Measurements from ENCODE around the gene BLVRA.
A peak's percentile ranks its signal among the peaks of the same experiment; 100 is the strongest.

Gene BLVRA

DNA sequence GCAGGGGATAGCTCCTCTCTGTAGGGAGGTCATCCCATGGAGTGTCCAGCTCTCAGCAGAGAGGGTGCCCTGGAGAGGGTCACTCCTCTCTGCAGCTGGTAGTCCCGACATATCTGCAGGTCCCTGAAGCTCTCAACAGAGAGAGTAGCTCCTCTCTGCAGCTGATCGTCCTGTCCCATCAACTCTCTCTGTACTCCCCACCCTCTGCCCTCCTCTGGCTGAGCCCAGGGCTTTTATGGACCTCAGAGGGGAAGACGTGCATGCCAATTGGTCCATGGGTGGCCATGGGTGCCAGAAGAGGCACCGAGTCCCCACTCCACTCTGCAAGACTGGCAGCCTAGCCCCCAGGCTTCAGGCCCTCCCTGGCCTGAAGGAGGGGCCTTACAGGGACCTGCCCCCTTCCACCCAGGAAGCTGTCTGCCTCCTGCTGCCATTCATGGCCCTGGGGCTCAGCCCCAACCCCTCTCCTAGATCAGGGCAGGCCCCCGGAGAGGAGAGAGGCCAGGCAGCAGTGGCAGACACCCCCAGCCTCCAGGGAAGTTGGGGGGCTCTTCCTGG is 9.0 kb upstream of the BLVRA start:
- no peak for DNase-seq (ENCODE audit: low read depth)

DNA sequence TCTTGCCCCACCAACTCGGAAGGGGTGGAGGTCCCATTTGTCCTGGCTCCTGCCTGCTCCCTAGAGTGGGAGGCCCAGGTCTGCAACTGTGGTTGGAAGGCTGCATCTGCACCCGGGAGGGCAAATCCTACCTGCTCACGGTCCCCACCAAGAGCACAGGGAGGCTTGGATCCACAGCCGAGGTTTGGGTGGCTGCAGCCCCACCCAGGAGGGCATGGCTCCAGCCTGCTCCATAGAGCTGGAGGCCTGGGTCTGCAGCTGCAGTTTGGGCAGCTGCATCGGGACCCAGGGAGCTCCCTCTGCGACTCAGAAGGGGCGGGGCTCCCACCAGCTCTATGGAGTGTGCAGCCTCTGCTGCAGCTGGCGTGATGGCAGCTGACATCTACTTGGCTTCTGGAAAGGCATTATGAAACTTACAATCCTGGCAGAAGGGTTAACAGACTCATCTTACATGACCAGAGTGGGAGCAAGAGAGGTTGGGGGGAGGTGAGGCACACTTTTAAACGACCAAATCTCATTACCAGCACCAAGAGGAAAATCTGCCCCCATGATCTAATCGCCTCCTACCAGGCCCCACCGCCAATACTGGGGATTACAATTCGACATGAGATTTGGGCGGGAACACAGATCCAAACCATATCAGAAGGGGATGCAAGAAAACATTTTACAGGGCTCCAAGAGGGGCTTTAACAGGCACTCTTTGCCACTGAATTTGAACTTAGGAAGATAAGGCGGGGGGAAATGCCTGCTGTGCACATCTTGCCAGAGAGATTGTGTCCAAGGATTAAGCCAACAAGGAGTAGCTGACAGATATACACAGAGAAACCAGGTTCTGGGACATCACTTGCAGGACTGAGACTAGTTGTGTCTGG is 8.2 kb upstream of the BLVRA start:
- peak; percentile 31 for DNase-seq (ENCODE audit: low read depth)

DNA sequence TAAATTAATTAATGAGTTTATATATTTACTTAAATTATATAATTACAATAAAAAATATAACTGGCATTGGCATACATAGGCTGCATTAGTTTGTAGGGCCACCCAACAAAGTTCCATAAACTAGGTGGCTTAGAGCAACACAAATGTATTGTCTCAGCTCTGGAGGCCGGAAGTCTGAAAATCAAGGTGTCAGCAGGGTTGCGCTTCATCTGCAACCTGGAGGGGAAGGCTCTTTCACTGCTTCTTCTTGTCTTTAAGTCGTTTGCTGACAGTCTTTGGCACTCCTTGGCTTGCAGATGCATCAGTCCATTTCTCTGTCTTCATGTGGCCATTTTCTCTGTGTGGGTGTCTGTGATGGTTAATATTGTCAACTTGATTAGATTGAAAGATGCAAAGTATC is 6.1 kb upstream of the BLVRA start:
- DNase-seq (ENCODE audit: low read depth) = no peak

DNA sequence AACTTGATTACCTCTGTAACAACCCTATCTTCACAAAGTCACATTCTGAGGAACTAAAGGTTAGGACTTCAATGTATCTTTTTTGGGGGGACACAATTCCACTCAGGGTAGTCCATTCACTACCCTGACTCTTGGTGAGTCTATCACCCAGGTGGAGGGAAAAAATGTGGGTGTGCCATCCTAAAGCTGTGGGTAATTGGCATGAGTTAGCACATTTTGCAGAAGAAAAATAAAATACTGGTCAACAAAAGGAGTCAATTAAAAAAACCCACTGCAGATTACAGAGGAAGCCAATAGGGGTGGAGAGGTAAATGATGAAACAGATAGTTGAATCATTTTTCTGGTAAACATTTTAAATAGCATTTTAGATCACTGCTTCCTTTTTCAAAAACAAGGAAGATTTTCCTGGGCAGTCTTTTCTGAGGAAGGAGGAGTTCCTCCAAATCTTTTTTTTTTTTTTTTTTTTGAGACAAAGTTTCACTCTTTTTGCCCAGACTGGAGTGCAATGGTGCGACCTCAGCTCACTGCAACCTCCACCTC is 5.1 kb upstream of the BLVRA start:
- DNase-seq (ENCODE audit: low read depth) = no peak

DNA sequence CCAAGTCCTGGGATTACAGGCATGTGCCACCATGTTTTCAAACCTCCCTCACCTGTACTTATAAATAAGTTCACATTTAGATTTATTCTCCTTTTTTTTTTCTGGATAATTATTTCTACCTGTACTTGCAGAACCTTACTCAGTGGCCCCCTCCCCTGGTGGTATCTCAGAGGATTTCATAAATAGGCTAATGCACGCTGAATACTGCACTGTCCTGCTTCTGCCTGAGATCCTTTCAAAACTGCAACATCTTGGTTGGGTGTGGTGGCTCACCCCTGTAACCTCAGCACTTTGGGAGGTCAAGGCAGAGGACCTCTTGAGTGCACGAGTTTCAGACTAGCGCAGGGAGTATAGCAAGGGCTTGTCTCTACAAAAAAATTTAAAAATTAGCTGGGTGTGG is 4.6 kb upstream of the BLVRA start:
- DNase-seq (ENCODE audit: low read depth) = no peak

DNA sequence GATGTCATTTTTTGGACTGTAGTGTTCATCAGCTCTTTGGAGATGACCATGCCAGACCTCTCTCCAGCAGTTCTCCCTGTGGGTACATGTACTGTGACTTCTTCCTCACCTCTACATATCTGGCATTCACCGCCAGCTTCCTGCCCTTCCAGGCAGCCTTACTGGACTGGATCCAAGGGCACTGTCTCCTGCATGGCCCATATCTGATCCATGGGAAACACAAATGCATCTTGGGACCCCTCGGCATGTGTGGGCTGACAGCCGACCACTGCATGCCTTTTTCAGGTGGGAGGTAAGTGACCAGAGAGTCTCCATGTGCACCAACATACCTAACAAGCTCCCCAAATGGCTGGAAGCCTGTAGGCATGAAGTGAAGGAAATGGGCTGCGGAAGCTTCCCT is 3.9 kb upstream of the BLVRA start:
- no peak for DNase-seq (ENCODE audit: low read depth)

DNA sequence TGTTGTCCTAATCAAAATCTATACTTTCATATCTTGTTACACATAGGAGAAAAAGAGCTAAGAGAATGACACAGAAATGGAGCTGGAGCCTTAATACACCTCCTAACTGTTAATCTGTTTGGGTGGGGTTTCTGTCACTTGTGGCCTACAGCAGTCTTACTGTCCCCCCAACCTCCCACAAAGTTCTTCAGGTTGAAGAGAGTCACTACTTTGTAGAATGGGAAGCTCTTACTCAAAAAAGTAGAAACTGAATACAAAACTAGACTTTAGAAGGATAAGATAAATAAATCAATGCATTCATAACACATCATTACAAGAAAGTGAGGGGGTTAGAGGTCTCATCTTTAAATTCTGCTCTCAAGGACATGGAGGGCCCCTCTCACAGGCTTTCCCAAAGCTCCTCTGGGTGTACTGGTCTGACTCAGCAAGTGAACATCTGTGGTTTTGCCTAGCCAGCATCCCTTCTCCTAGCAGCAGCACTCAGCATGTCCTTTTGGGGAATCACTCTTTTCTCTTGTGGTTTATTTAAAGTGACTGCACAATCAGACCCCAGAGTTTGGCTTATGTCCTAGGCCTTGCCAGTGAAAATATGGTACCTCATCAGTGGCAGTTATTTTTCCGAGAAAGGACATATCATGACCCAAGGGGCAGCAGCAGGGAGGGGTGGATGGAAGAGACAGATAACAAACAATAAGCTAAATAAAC is 2.0 kb upstream of the BLVRA start:
- DNase-seq (ENCODE audit: low read depth) = peak; percentile 87

DNA sequence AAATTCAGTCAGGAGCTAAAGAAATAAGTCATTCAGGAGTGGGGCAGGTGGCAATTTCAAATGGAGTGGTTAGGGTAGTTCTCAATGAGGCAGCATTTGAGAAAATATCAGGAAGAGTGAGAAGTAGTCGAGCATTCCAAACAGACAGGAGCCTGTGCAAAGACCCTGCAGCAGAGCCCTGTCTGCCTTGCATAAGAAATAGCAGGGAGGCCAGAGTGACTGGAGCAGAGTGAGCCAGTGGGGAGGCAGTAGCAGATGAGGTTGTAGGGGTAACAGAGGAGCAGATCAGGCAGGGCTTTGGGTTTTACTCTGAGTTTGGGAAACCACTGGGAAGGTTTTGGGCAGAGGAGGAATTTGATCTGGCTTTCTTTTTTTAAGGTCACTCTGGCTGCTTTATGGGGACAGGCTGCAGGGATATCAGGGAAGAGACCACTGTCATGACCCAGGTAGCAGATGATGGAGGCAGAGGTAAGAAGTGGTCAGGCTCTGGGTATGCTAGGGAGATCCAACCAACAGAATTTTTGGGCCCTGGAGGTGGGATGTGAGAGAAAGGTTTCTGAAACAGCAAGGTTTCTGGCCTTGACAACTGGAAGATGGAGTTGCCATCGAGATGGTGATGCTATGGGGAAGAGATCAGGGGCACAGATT is 1.3 kb upstream of the BLVRA start:
- DNase-seq (ENCODE audit: low read depth) = no peak

DNA sequence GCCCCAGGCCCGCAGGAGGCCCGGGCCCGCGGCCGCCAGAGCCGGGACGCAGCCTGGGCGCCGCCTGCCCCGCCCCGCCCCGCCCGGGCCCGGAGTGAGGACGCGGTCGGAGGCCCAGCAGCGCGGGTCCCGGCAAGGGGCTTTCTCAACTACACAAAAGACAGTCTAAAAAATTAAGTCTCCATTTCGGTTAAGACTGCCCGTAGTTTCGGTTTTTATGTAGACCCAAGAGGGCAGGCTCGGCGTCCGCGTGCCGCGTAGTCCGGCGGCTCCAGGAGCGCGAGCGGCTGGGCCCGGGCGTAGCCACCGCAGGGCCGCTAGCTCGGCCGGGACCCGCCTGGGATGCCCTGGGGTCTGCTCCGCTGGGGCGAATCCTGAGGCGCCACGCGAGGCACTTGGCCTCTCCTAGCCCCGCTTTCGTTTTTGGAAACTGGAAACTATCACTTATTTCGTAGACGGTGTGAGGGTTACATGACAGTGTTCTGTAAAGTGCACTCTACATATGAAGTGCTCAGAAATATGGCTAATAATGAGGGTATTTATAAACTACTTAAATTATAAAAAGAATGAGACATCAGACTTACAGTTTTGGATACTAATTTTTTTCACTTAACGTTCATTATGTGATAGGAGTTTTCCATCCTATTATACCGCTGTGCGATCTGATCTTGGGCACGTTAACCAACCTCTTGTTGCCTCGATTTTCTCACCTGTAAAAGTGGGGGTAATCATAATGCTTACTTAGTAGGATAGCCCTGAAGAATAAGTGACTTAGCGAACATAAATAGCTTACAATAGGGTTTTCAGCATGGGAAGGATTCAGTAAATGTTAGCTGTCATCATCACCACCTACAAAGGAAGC is 573 bp downstream of the BLVRA start:
- DNase-seq (ENCODE audit: low read depth) = peak; percentile 54

DNA sequence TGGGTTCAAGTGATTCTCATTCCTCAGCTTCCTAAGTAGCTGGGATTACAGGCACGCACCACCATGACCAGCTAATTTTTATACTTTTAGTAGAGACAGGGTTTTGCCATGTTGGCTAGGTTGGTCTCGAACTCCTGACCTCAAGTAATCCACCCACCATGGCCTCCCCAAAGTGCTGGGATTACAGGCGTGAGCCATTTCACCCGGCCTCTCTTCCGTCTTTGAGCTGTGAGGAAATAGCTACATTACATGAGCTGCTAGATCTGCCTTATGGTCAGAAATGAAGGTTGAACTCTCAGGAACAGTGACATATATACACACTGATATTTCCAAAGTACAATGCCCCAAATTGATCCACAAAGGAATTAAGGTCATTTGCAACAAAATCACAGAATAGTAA is 2.4 kb downstream of the BLVRA start:
- no peak for DNase-seq (ENCODE audit: low read depth)

DNA sequence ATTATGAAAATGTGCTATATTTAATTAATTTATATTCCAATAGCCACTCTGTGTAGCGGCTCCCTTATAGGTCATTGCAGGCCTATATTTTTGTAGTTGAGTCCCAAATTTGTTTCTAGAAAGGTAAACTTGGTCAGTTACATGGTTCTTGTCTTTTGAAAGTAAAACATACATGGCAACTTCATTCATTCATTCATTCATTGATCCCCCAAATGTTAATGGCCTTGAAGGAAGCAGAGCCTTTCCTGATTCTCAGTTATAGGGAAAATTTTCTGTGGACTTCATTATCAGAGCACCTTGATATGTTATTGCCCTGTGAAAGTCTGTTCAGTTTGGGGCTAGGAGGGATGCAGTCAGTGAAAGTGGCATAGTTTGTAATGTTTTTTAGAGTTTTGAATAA is 2.9 kb downstream of the BLVRA start:
- no peak for DNase-seq (ENCODE audit: low read depth)

DNA sequence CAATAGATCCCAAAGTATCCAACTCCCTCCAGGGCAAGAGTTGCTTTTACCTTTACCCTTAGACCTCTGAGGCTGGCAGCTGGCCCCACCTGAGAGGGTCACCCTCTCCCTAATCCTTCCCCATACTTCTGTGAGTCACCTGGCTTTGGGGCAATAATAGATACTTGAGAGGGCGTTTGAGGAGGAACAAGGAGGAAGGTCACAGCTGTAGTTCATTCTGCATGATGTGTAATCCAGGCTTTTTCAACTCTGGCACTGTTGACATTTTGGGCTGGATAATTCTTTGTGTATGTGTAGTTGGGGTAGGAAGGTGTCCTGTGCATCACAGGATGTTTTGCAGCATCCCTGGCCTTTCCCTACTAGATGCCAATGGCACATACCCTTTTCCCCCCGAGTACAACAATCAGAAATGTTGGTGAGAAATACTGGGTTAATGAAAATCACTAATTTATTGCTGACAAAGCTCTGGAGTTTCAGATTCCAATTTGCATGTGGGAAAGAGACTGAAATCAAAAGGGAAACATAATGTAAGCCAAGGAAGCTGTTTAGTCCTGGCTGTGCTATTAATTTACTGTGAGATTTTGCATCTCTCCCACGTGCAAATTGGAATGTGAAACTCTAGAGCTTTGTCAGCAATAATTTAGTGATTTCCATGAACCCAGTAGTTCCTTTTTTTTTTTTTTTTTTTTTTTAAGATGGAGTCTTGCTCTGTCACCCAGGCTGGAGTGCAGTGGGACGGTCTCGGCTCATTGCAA is 3.6 kb downstream of the BLVRA start:
- DNase-seq (ENCODE audit: low read depth) = no peak

DNA sequence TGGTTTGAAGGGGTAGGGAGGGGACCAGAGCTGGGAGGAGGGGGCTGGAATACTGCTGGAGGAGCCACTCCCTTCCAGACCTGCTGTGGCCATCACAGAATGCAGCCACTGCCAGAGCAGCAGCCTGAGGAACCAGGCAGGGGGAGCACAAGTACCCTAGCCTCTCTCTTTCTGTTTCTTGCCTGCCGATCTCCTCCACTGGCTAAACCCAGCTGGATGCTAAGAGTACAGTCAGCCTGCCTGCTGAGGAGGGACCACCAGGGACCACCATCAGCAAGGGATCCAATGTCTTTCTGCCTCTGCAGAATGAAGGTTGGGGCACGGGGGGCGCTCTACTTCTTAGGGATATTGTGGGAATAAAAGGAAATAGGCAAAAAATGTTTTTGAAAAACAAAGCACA is 4.7 kb downstream of the BLVRA start:
- no peak for DNase-seq (ENCODE audit: low read depth)

DNA sequence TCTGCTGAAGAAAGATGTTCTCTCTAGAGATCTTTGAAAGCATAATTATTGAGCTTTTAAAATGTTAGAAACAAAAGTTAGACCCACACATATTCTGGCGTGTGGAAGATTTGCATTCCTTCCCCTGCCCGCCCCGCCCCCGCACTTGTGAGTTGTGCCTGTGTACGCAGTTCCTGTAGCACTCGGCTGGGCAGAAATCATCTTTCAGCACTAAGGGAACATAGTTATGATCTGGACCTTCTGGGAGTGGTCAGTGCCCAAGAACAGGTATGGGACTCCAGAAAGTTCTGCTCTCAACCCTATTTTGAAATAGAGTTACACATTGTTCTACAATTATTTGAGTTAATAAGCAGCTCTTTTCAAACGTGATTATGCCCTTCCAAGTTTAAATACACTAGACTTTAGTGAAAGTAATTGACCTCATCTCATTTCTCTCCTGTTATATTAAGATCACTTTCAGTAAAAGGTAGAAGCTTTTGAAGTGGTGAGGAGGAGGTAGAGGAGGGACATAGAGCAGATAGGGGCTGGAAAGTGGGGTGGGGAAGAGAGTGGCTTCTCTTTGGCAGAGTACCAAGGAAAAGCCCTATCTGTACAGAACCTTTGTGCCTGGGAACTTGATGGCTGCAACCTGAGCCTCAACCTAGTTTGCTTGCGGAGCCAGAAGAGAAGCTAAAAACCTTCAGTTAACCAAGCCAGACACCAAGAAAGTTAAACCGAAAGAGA is 5.7 kb downstream of the BLVRA start:
- DNase-seq (ENCODE audit: low read depth) = no peak

DNA sequence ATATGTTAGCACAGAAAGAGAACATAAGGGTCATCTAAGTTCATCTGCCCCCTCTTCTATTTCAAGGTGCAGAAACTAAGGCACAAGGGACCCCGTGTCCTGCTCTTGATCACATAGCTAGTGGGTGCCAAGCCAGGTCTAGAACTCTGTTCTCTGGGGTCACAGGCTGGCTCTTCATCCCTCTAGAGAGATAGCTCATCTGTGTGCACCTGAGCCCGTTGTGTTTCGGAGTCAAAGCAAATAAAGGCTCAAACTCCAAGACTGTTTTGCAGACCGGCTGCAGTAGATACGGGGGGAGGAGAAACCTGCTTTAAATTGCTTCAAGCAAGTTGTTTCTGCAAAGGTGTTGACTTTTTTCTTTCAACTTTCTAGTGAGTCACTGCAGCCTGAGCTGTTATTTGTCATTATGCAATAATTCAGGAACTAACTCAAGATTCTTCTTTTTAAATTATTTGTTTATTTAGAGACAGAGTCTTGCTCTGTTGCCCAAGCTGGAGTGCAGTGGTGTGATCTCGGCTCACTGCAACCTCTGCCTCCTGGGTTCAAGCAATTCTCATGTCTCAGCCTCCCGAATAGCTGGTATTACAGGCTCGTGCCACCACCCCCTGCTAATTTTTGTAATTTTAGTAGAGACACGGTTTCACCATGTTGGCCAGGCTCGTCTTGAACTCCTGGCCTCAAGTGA is 6.5 kb downstream of the BLVRA start:
- peak; percentile 37 for DNase-seq (ENCODE audit: low read depth)

DNA sequence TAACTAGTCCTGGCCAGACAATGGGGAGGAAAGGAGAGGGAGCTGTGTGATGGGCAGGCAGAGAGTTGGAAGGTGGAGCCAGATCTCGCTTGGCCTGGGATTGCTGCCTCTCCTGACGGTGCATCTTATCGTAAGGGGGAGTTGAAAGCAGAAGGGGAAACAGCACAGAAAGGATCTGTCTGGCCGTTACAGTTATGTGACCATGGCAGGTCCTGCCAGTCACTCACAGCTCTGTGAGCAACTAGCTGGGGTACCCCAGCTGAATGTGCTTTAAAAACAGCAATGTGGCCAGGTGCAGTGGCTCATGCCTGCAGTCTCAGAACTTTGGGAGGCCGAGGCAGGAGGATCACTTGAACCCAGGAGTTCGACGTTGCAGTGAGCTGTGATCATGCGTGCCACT is 8.1 kb downstream of the BLVRA start:
- no peak for DNase-seq (ENCODE audit: low read depth)

DNA sequence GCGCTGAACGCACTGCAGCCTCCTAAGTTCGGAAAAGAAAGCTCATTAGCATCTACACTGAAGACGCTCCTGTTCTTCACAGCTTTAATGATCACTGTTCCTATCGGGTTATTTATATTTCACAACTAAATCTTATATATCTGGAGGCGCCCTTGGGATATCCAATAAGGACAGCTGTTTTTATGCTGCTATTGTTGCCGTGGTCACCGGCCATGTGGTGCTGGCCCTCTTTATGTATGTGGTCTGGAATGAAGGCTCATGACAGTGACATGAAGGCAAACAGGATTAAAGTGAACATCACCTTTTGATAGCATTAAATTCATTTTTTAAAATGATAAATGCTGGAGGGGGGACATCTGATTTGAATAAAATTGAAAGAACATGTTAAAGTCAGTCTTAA is 8.8 kb downstream of the BLVRA start:
- DNase-seq (ENCODE audit: low read depth) = no peak

DNA sequence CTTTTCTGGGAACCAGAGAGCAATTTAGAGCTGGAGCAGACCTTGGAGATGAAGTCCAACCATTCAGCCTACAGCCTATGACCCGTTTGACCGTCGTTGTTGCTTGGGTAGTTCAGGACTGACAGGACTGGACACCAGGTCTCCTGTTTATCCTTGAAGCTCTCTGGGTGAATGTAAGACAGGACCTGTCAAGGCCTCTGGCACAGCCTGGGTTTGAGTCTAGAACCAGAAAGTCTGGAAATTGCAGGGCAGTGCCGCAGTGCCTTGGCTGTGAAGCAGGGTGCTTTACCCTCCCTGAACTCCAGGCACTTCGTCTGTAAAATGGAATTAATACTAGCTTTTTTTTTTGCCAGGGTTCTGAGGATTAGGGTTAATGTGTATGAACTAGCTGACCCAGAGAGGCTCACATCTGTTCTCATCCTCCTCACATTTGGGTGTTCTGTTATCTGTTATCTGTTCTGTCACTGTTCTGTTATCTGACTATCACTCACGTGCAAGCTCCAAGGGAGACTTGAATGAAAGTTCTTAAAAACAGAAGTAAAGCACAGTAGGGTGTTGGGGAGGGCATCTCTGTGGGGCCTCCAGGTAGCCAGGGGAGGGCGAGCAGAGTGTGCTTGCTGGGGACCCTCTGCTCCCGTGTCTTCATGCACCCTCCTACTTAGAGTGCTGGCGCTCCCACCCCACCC is 9.9 kb downstream of the BLVRA start:
- no peak for DNase-seq (ENCODE audit: low read depth)

DNA sequence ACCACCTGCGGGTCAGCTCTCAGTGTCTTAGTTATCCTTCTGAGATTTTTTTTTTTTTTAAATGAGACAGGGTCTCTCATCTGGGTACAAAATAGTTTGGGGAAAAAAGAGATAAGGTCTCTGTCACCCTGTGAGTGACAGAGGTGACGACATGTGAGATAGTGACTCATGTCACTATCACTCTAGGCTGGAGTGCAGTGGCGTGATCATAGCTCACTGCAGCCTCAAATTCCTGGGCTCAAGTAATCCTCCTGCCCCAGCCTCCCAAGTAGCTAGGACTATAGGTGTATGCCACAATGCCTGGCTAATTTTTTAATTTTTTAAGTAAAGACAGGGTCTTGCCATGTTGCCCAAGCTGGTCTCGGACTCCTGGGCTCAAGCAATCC is 10.4 kb downstream of the BLVRA start:
- DNase-seq (ENCODE audit: low read depth) = no peak
